HepG2 (cell line): ENCODE measurements around the gene CAND2. TPM values are rescaled to one million over a fixed set of nuclear protein-coding genes. Genes with fewer than 3 reads are reported as not detected.

ENCODE experiments used
- ATAC-seq: fragments of 200-7000 bp; cut with Tn5 transposase; 3 replicates; pipeline ENCODE4 v1.9.1; 2020; ENCODE audit warnings: mild to moderate bottlenecking, moderate library complexity
- BruUV-seq: library from RNA; stranded (reverse); fragments of 400-500 nt; replicated peaks from 2 replicates; lab custom pipeline; 2021; lab: Mats Ljungman, UMichigan
- CTCF ChIA-PET: fragments of 300-600 bp; formaldehyde crosslinking; extraction: SDS; loops from one replicate; lab custom pipeline; 2021; ENCODE audit warnings: low total read pairs, inconsistent platforms, low intra/inter-chr PET ratio; lab: Yijun Ruan, JAX
- POLR2A ChIA-PET: fragments of 350-600 bp; sonication (Branson Sonifier 250); formaldehyde crosslinking; loops from one replicate; lab custom pipeline; 2020; ENCODE audit warnings: antibody characterized with exemption, inconsistent platforms; lab: Yijun Ruan, JAX
- DNase-seq: peaks from one replicate; pipeline ENCODE4 v3.0.0-alpha.2; 2015; ENCODE audit warnings: low spot score
- FAIRE-seq: peaks from 3 replicates; lab custom pipeline; 2011; peaks lifted over from hg19 to GRCh38; lab: Jason Lieb, UNC
- H2AFZ ChIP-seq: one replicate; pipeline ENCODE4 v1.6.1; 2011; ENCODE audit warnings: low read length, inconsistent platforms
- H3K27ac ChIP-seq: fragments of 300-600 bp; 3 replicates; pipeline ENCODE4 v1.8.0; 2011; ENCODE audit warnings: mixed run types, mild to moderate bottlenecking, mixed read lengths, low read length, inconsistent platforms; ENCODE audit not compliant: insufficient read depth; ENCODE audit errors: extremely low read length
- H3K27me3 ChIP-seq, 2 experiments: fragments of 200-600 bp in 1 of 2; 2 replicates in 1 of 2; 3 replicates in 1 of 2; pipeline versions ENCODE4 v1.6.0 to v1.8.0; 2011; ENCODE audit warnings: low read length in 2 of 2, mild to moderate bottlenecking in 2 of 2, moderate library complexity in 2 of 2, inconsistent platforms in 1 of 2; ENCODE audit not compliant: insufficient read depth in 2 of 2, control insufficient read depth in 1 of 2
- H3K36me3 ChIP-seq, 2 experiments: fragments of 200-600 bp in 1 of 2; replicated peaks in 1 of 2; 2 replicates in 1 of 2; 3 replicates in 1 of 2; pipeline versions ENCODE4 v1.5.1 to v1.8.0; 2011; ENCODE audit warnings: low read length in 2 of 2, inconsistent platforms in 1 of 2; ENCODE audit not compliant: insufficient read depth in 2 of 2, control insufficient read depth in 1 of 2
- H3K4me1 ChIP-seq: 2 replicates; pipeline ENCODE4 v1.5.1; 2012; ENCODE audit warnings: low read length, inconsistent platforms; ENCODE audit not compliant: insufficient read depth
- H3K4me2 ChIP-seq: 2 replicates; pipeline ENCODE4 v1.6.0; 2011; ENCODE audit warnings: low read depth, low read length, inconsistent platforms
- H3K4me3 ChIP-seq, 3 experiments: fragments of 200-600 bp in 1 of 3; sonication (generic), shearing (Covaris generic) in 1 of 3; replicated peaks in 1 of 3; 2 replicates each; pipeline ENCODE4 v1.5.1; 2011 to 2016; ENCODE audit warnings: low read length in 3 of 3, inconsistent platforms in 2 of 3, low read depth in 2 of 3, mild to moderate bottlenecking in 2 of 3, control low read depth in 1 of 3, mixed read lengths in 1 of 3; ENCODE audit not compliant: insufficient read depth in 1 of 3
- H3K79me2 ChIP-seq: one replicate; pipeline ENCODE4 v1.6.1; 2011; ENCODE audit warnings: low read length, inconsistent platforms; ENCODE audit not compliant: insufficient read depth
- H3K9ac ChIP-seq: 2 replicates; pipeline ENCODE4 v1.6.0; 2011; ENCODE audit warnings: mild to moderate bottlenecking, low read depth, low read length, inconsistent platforms; ENCODE audit not compliant: insufficient read depth
- H3K9me3 ChIP-seq: 2 replicates; pipeline ENCODE4 v1.5.1; 2012; ENCODE audit warnings: mild to moderate bottlenecking, low read length
- H4K20me1 ChIP-seq: 2 replicates; pipeline ENCODE4 v1.6.0; 2011; ENCODE audit warnings: inconsistent platforms, mild to moderate bottlenecking, low read length, moderate library complexity; ENCODE audit not compliant: insufficient read depth
- CREM ChIP-seq, 2 experiments: sonication (generic) in 1 of 2; formaldehyde crosslinking in 1 of 2; IDR thresholded peaks; 2 replicates each; pipeline versions ENCODE4 v1.4.0 to v1.6.1; 2016 to 2020; ENCODE audit warnings: antibody characterized with exemption in 1 of 2, mild to moderate bottlenecking in 1 of 2, missing genetic modification reagents in 1 of 2
- ETV6 ChIP-seq: sonication (generic); formaldehyde crosslinking; conservative IDR thresholded peaks from 2 replicates; pipeline ENCODE4 v1.4.0; 2020; ENCODE audit warnings: missing genetic modification reagents
- IRX3 ChIP-seq: sonication (generic); formaldehyde crosslinking; IDR thresholded peaks from 2 replicates; pipeline ENCODE4 v1.8.1; 2023; ENCODE audit warnings: mild to moderate bottlenecking, low read depth, missing genetic modification reagents, borderline replicate concordance
- MXD4 ChIP-seq: IDR thresholded peaks from 2 replicates; pipeline ENCODE4 v1.6.1; 2016; ENCODE audit warnings: mild to moderate bottlenecking, missing biosample characterization, missing genetic modification reagents
- NFKB2 ChIP-seq: sonication (generic); formaldehyde crosslinking; IDR thresholded peaks from 2 replicates; pipeline ENCODE4 v1.4.0; 2020; ENCODE audit warnings: missing genetic modification reagents, borderline replicate concordance
- PHF20 ChIP-seq: sonication (generic); formaldehyde crosslinking; IDR thresholded peaks from 2 replicates; pipeline ENCODE4 v1.5.0; 2020; ENCODE audit warnings: mild to moderate bottlenecking, missing genetic modification reagents
- UBTF ChIP-seq: sonication (generic); formaldehyde crosslinking; IDR thresholded peaks from 2 replicates; pipeline ENCODE4 v1.4.0; 2020; ENCODE audit warnings: mild to moderate bottlenecking, missing genetic modification reagents
- ZNF143 ChIP-seq: sonication (generic); formaldehyde crosslinking; IDR thresholded peaks from 2 replicates; pipeline ENCODE4 v1.4.0; 2020; ENCODE audit warnings: missing genetic modification reagents
- ZNF432 ChIP-seq: sonication (generic); formaldehyde crosslinking; IDR thresholded peaks from 2 replicates; pipeline ENCODE4 v1.5.0; 2020; ENCODE audit warnings: missing genetic modification reagents, mild to moderate bottlenecking, borderline replicate concordance
- ZNF574 ChIP-seq: sonication (generic); formaldehyde crosslinking; IDR thresholded peaks from 2 replicates; pipeline ENCODE4 v1.4.0; 2020; ENCODE audit warnings: missing genetic modification reagents
- WGBS: methylation state at CpG from one replicate; pipeline ENCODE4 v1.1.6; 2017; ENCODE audit warnings: low lambda C conversion rate; 5-methylcytosine and 5-hydroxymethylcytosine counted together
- in situ Hi-C: cut with HindIII; loops from 2 replicates; pipeline ENCODE4 v1.10.0; 2017; ENCODE audit warnings: low pct_unique_long_range_greater_than_20kb; ENCODE audit not compliant: extremely low pct_ligation_motif_present
- intact Hi-C: fragments of 100-400 bp; cut with micrococcal nuclease; formaldehyde crosslinking; loops from one replicate; pipeline ENCODE4 v1.10.0; 2022; ENCODE audit not compliant: unreplicated experiment
- polyA plus RNA-seq, 8 experiments: library from polyadenylated mRNA; depleted of rRNA in 3 of 8; stranded (reverse) in 7 of 8; unstranded in 1 of 8; fragments of >200 nt; fragmentation: Illumina TruSeq in 4 of 8; extraction: Trizol in 4 of 8; gene quantifications; 2 replicates each; pipeline versions ENCODE4 v1.2.1 to v1.2.3, GENCODE V29; 2011 to 2016; ENCODE audit warnings: low read depth in 4 of 8, missing spikeins in 1 of 8, mixed read lengths in 1 of 8; ENCODE audit not compliant: insufficient read depth in 1 of 8
- total RNA-seq, 5 experiments: library from RNA; depleted of rRNA; stranded (reverse); fragments of >200 nt; fragmentation: Illumina TruSeq; extraction: Trizol; gene quantifications; 2 replicates each; pipeline ENCODE4 v1.2.3, GENCODE V29; 2016; ENCODE audit warnings: low read depth in 1 of 5
- TF ChIP-seq, protein P1 (sequence below): sonication (generic); formaldehyde crosslinking; IDR thresholded peaks from 2 replicates; pipeline ENCODE4 v1.4.0; 2020; ENCODE audit warnings: missing genetic modification reagents, borderline replicate concordance
- TF ChIP-seq, protein P2 (sequence below): sonication (generic); formaldehyde crosslinking; IDR thresholded peaks from 2 replicates; pipeline ENCODE4 v1.9.0; 2021; ENCODE audit warnings: missing genetic modification reagents, mild to moderate bottlenecking, borderline replicate concordance

Gene CAND2
- total and polyA plus RNA-seq, 2 of the 13 experiments (the other 11 are each of a cell fraction or from before 2014, with no cell fraction given) = 0.01 TPM; not detected in 1

DNA sequence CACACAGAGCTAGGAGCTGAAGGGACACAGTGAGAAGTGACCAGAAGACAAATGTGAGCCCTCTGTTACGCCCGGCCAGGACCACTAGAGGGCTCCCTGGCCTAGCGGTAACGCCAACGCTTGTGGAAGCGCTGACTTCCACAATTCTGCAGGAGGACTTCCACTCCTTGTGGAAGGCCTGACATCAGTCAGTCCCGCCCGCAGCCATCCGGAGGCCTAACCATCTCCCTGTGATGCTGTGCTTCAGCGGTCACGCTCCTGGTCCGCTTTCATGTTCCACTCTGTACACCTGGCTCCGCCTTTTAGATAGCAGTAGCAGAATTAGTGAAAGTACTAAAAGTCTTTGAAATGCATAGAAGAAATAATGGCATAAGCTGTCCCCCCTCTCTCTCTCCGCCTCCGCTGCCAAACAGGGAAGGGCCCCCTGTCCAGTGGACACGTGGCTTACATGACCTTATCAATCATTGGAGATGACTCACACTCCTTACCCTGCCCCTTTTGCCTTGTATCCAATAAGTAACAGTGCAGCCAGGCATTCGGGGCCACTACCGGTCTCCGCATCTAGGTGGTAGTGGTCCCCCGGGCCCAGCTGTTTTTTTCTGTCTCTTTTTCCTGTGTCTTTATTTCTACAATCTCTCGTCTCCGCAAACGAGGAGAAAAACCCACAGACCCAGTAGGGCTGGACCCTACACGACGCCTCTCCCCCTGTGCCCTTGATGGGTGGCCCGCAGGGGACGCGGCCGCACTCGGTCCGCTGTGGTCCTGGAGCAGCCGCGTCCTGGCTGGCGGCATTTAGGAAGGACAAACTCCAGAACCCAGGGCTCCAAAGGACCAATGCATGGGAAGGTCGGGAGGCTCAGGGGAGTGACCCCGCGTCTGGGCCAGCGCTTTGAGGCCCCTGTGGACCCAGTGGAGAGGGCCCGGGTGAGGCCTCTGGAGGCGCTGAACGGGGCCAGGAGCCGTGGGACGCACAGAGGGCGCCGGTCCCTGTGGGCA lies 71.9 kb downstream of the CAND2 start:
- H3K4me2 ChIP-seq = peak overlapping the region; percentile 55
- H4K20me1 ChIP-seq = 0 out of 2 replicates have a peak, but pooled peaks cover 1% of the 10 kb centered on the region
- ChIA-PET POLR2A (interaction anchor here (0.8 kb wide), 1 partner anchor 22 kb away, joined by 3 read pairs; no protein-coding TSS in a partner anchor), CTCF (interaction anchor here (1.1 to 2.7 kb wide), 3 partner anchors 23 to 116 kb away, joined by 3 to 39 read pairs (median 5); partner anchors contain the start of gene RPL32)
- in situ Hi-C loops = no loop called here
- H3K36me3 ChIP-seq = no peaks in the 10 kb centered on the region
- 40% methylated on average over 34 of the region's 45 CpGs for WGBS
- H3K9ac ChIP-seq = no peak overlapping the region
- no peaks in the 10 kb centered on the region; the same call in 1 of the 2 replicates for H3K4me1 ChIP-seq
- no peak overlapping the region for H3K27ac ChIP-seq
- H3K79me2 ChIP-seq = no peaks in the 10 kb centered on the region
- ATAC-seq (peak; percentile 89), FAIRE-seq (peak; percentile 86), DNase-seq (peak; percentile 77)
- H3K4me3 ChIP-seq = peak overlapping the region in 1 of 3 experiments; percentile 23; a peak in 2 of 6 replicates
- BruUV-seq = no TSS peak
- H3K27me3 ChIP-seq = peaks cover 2 to 62% of the 10 kb centered on the region in 2 experiments
- no peaks in the 10 kb centered on the region; the same call in 1 of the 2 replicates for H3K9me3 ChIP-seq
- intact Hi-C loops = loop anchor here (1.0 kb wide), 2 partner anchors 24 to 116 kb away; no protein-coding TSS in a partner anchor
- no peak overlapping the region for H2AFZ ChIP-seq
- TF ChIP-seq, protein P1, sequence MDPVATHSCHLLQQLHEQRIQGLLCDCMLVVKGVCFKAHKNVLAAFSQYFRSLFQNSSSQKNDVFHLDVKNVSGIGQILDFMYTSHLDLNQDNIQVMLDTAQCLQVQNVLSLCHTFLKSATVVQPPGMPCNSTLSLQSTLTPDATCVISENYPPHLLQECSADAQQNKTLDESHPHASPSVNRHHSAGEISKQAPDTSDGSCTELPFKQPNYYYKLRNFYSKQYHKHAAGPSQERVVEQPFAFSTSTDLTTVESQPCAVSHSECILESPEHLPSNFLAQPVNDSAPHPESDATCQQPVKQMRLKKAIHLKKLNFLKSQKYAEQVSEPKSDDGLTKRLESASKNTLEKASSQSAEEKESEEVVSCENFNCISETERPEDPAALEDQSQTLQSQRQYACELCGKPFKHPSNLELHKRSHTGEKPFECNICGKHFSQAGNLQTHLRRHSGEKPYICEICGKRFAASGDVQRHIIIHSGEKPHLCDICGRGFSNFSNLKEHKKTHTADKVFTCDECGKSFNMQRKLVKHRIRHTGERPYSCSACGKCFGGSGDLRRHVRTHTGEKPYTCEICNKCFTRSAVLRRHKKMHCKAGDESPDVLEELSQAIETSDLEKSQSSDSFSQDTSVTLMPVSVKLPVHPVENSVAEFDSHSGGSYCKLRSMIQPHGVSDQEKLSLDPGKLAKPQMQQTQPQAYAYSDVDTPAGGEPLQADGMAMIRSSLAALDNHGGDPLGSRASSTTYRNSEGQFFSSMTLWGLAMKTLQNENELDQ (CRISPR knock-in tag) = no peak
- peak; percentile 52; the same call in 1 of the 2 replicates for TF ChIP-seq NFKB2 (CRISPR knock-in tag)
- no peak for TF ChIP-seq ZNF432 (CRISPR knock-in tag)
- TF ChIP-seq IRX3 = no peak
- TF ChIP-seq PHF20 (CRISPR knock-in tag) = no peak
- TF ChIP-seq CREM (IDR thresholded peaks at IDR 0.05) = peak; percentile 23; the same call in 1 of the 2 replicates
- no peak for TF ChIP-seq CREM (CRISPR knock-in tag; IDR thresholded peaks at IDR 0.05)
- peak; percentile 77 for TF ChIP-seq UBTF (CRISPR knock-in tag)
- no peak for TF ChIP-seq ZNF143 (CRISPR knock-in tag)
- TF ChIP-seq, protein P2, sequence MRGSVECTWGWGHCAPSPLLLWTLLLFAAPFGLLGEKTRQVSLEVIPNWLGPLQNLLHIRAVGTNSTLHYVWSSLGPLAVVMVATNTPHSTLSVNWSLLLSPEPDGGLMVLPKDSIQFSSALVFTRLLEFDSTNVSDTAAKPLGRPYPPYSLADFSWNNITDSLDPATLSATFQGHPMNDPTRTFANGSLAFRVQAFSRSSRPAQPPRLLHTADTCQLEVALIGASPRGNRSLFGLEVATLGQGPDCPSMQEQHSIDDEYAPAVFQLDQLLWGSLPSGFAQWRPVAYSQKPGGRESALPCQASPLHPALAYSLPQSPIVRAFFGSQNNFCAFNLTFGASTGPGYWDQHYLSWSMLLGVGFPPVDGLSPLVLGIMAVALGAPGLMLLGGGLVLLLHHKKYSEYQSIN (CRISPR knock-in tag) = no peak
- peak; percentile 57; the same call in 1 of the 2 replicates for TF ChIP-seq MXD4 (CRISPR knock-in tag)
- TF ChIP-seq ETV6 = no peak
- TF ChIP-seq ZNF574 (CRISPR knock-in tag) = peak; percentile 33; the same call in 1 of the 2 replicates
